Measurements from ENCODE around the gene DIAPH1.

DNA sequence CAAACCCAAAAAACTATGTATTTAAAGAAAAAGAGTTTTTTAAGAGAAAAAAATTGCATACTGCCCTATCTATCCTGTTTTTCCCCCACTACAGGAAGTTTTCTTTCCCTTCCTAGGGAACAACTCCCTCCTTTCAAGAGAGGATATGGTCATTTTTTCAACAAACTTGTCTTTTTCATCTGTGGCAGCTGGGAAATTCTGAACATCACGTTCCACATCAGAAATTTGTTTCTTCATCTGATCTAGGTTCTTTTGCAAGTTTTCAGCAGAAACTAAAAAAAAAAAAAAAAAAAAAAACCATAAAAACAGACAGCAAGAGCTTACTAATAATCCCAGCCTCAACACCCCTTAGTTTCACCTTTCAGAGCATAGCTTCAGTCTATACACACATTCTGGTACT is 91.4 kb downstream of the DIAPH1 start:
- TF ChIP-seq, protein P1, sequence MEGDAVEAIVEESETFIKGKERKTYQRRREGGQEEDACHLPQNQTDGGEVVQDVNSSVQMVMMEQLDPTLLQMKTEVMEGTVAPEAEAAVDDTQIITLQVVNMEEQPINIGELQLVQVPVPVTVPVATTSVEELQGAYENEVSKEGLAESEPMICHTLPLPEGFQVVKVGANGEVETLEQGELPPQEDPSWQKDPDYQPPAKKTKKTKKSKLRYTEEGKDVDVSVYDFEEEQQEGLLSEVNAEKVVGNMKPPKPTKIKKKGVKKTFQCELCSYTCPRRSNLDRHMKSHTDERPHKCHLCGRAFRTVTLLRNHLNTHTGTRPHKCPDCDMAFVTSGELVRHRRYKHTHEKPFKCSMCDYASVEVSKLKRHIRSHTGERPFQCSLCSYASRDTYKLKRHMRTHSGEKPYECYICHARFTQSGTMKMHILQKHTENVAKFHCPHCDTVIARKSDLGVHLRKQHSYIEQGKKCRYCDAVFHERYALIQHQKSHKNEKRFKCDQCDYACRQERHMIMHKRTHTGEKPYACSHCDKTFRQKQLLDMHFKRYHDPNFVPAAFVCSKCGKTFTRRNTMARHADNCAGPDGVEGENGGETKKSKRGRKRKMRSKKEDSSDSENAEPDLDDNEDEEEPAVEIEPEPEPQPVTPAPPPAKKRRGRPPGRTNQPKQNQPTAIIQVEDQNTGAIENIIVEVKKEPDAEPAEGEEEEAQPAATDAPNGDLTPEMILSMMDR (IDR thresholded peaks at IDR 0.05; ENCODE audit: low read depth, low read length): no peak
- TF ChIP-seq EZH2phosphoT487 (IDR thresholded peaks at IDR 0.05; ENCODE audit: low read depth): no peak

Measured in OCI-LY3 (cell line).